ENCODE data around the gene SRP68.

SRP68 gene

DNA sequence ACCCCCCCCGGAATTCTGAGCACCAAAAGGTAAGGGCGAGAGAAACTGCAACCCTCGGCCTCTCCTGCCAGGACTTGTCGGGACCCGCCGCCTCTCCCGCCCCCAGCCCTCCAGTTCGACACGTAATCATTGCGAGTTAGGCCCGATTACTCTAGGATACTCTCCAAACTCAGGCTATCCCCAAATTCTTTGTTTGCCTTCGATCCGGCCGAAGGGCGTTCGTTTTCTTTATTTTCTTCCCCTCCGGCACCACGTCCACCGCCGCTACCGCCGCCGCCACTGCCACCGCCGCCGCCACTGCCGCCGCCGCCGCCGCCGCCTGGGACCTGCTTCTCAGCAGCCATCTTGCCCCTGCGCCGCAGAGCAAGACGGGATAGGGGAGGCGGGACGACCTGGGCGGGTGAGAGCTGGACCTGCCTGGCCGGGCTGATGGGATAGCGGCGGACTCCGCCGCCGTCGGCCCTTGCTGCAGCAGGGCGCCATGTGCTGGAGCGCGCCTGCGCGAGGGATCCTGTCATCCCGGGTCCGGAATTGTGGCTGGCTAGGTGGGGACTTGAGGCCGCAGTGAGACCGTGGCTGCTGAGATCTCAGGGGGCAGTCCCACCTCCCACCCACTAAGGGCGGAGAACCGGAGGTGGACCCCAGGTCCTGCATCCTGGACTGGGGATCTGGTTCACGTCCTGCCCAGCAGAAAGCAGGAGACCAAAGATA is at the start of gene SRP68:
Gene SRP68 (minus strand): TSS at position 370 of the 711 bp plus-strand sequence. CDS start 26 bp downstream, at position 344.
- TF ChIP-seq, protein P1, sequence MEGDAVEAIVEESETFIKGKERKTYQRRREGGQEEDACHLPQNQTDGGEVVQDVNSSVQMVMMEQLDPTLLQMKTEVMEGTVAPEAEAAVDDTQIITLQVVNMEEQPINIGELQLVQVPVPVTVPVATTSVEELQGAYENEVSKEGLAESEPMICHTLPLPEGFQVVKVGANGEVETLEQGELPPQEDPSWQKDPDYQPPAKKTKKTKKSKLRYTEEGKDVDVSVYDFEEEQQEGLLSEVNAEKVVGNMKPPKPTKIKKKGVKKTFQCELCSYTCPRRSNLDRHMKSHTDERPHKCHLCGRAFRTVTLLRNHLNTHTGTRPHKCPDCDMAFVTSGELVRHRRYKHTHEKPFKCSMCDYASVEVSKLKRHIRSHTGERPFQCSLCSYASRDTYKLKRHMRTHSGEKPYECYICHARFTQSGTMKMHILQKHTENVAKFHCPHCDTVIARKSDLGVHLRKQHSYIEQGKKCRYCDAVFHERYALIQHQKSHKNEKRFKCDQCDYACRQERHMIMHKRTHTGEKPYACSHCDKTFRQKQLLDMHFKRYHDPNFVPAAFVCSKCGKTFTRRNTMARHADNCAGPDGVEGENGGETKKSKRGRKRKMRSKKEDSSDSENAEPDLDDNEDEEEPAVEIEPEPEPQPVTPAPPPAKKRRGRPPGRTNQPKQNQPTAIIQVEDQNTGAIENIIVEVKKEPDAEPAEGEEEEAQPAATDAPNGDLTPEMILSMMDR (IDR thresholded peaks at IDR 0.05; ENCODE audit: extremely low read depth, missing control alignments): no peak
- peak; percentile 98 for DNase-seq (ENCODE audit: low spot score)

DNA sequence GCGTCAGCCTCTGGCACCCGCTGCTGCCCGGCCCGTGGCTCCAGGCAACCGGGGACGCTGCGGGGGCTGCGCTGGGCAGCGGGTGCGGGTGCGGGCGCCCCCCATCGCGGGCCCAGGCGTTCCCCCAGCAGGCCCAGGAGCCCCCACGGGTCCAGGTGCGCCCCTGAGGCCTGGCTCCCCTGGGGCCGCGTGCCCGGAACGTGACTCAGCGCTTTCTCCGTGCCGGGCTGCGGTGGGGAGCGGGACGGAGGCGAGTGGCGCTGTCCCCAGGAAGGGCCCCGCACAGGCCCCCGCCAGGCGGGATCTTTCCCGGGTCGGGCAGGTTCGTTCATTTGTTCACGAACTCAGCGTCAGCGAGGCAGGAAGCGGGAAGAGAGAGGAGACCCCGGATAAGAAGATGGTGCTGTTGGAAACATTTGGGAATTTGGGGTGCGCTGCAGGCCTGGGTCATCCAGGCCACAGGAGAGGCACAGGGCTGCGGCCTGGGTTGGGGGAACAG is 49.7 kb upstream of the SRP68 start:
- TF ChIP-seq, protein P1 (IDR thresholded peaks at IDR 0.05; ENCODE audit: extremely low read depth, missing control alignments): no peak
- DNase-seq (ENCODE audit: low spot score): peak; percentile 73

DNA sequence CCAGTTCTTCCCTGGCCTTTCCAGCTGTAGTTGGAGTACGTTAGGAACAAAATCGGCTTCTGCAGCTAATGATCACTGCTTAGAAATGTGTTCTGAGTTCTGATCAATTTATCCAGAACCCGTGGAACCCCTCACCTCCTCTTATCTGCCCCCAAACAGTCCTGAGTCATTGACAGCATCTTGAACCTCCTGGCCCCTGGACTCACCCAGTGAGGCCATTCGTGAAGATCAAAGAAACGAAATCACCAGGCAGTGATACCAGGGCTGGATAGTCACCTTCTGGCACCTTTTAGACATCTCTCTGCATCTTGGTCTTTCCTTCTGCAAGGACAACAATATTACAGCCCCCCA is 48.3 kb upstream of the SRP68 start:
- TF ChIP-seq, protein P1 (IDR thresholded peaks at IDR 0.05; ENCODE audit: extremely low read depth, missing control alignments): no peak
- DNase-seq (ENCODE audit: low spot score): no peak

DNA sequence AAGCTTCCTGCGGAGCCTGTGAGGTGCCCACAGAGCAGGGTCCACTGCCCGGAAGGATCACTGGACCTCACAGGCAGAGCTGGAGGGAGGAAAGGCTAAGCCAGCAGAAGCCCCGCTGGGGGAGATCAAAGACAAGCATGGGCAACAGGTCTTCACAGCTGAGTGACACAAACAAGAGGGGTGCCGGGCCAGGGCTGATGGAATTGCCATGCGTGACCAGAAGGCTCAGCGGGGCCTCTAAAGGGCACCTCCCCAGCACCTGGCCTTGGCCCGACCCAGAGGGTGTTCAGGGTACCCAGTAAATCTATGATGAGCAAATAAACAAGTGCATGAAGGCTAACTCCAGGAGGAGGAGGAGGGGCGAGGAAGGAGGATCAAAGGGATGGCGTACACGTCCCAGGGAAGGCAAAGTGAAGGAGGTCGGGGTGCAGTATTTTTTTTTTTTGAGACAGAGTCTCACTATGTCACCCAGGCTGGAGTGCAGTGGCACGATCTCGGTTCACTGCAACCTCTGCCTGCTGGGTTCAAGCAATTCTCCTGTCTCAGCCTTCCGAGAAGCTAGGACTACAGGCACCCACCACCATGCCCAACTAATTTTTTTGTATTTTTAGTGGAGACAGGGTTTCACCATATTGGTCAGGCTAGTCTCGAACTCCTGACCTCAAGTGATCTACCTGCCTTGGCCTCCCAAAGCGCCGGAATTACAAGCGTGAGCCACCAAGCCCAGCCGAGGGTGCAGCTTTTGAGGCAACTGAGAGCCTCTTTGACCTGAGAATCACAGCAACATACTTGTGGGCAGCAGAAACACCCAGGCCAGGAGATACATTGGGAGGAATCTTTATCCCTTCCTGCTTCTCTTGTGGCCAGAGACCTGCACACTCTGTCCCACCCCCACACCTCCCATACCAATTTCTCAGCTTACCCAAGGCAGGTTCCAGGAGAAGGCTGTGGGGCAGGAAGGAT is 47.4 kb upstream of the SRP68 start:
- no peak for DNase-seq (ENCODE audit: low spot score)
- TF ChIP-seq, protein P1 (IDR thresholded peaks at IDR 0.05; ENCODE audit: extremely low read depth, missing control alignments): no peak

DNA sequence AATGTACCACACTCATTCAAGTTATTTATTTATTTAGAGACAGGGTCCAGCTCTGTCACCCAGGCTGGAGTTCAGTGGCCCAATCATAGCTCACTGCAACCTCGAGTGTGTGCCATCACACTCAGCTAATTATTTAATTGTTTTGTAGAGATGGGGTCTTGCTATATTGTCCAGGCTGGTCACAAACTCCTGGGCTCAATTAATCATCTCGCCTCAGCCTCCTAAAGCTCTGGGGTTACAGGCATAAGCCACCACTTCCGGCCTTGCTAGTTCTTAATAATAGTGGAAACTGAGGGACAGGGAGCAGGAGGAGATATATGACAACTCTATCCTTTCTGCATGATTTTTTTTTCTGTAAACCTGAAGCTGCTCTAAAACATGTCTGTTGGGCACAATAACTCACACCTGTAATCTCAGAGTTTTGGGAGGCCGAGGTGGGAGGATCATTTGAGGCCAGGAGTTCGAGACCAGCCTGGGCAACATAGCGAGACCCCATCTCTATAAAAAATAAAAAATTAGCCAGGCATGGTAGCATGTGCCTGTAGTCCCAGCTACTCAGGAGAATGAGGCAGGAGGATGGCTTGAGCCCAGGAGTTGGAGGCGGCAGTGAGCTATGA is 42.9 kb upstream of the SRP68 start:
- TF ChIP-seq, protein P1 (IDR thresholded peaks at IDR 0.05; ENCODE audit: extremely low read depth, missing control alignments): no peak
- DNase-seq (ENCODE audit: low spot score): no peak

DNA sequence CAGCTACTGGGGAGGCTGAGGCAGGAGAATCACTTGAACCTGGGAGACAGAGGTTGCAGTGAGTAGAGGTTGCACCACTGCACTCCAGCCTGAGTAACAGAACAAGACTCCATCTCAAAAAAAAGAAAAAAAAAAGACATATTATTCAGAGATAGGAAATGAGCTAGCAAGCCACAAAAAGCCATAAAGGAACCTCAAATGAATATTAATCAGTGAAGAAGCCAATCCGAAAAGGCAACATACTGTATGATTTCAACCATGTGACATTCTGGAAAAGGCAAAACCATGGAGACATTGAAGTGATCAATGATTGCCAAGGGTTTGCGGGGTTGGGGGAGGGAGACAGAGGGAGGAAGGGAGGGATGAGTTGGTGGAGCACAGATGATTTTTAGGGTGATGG is 39.6 kb upstream of the SRP68 start:
- DNase-seq (ENCODE audit: low spot score): no peak
- TF ChIP-seq, protein P1 (IDR thresholded peaks at IDR 0.05; ENCODE audit: extremely low read depth, missing control alignments): no peak

All from GM20000 (cell line).